Heart right ventricle (tissue), 16 donors: Measurements from ENCODE around the gene FRMD6. TPM values are rescaled to one million over a fixed set of nuclear protein-coding genes. Genes with fewer than 3 reads are reported as not detected.
"Not testable (repeated sequence)": the region's sequence is repeated elsewhere in the genome, so short reads cannot be mapped to it uniquely, and the experiment has no call there.

ENCODE experiments used
- ATAC-seq, 8 donors: fragments of 200-7000 bp; cut with Tn5 transposase; one replicate each; pipeline ENCODE4 v1.9.1; 2020; ENCODE audit warnings: mild to moderate bottlenecking in 8 of 8, moderate library complexity in 8 of 8, moderate number of reproducible peaks in 1 of 8
- DNase-seq, 2 donors: peaks; one replicate each; pipeline ENCODE4 v3.0.0-alpha.2; 2020
- H3K27ac ChIP-seq, 10 donors: fragments of 200-600 bp; sonication (generic) in 2 of 10; one replicate each; pipeline versions ENCODE4 v1.5.0 to v1.8.0; 2020 to 2022; ENCODE audit warnings: mild to moderate bottlenecking in 3 of 10
- H3K27me3 ChIP-seq, 7 donors: fragments of 200-600 bp; one replicate each; pipeline ENCODE4 v1.8.0; 2021 to 2022; ENCODE audit warnings: mild to moderate bottlenecking in 2 of 7
- H3K36me3 ChIP-seq, 9 donors: fragments of 200-600 bp; sonication (generic) in 1 of 9; one replicate each; pipeline versions ENCODE4 v1.5.0 to v1.8.0; 2020 to 2022; ENCODE audit warnings: mild to moderate bottlenecking in 2 of 9
- H3K4me1 ChIP-seq, 9 donors: fragments of 200-600 bp; sonication (generic) in 1 of 9; one replicate each; pipeline versions ENCODE4 v1.5.0 to v1.8.0; 2020 to 2022; ENCODE audit warnings: mild to moderate bottlenecking in 4 of 9
- H3K4me3 ChIP-seq, 10 donors: fragments of 200-600 bp; sonication (generic) in 2 of 10; one replicate each; pipeline versions ENCODE4 v1.5.0 to v1.8.0; 2020 to 2022; ENCODE audit warnings: mild to moderate bottlenecking in 7 of 10, moderate library complexity in 2 of 10
- H3K9me3 ChIP-seq, 11 donors: fragments of 200-600 bp in 10 of 11; sonication (generic) in 2 of 11; one replicate each; pipeline versions ENCODE4 v1.5.0 to v1.8.0; 2013 to 2022; ENCODE audit warnings: mild to moderate bottlenecking in 2 of 11, control low read depth in 1 of 11, moderate library complexity in 1 of 11
- CTCF ChIP-seq, 9 donors: fragments of 200-600 bp; sonication (generic) in 2 of 9; IDR thresholded peaks; one replicate each; pipeline versions ENCODE4 v1.5.0 to v1.8.0; 2021 to 2022; ENCODE audit warnings: antibody characterized with exemption in 9 of 9, mild to moderate bottlenecking in 5 of 9, moderate library complexity in 1 of 9
- WGBS, 2 donors: extraction: QIAGEN DNeasy Blood & Tissue Kit; methylation state at CpG; one replicate each; pipeline ENCODE4 v1.1.7; 2013; ENCODE audit warnings: inconsistent platforms in 1 of 2; 5-methylcytosine and 5-hydroxymethylcytosine counted together
- intact Hi-C, 10 donors: fragments of 100-400 bp; cut with DNase I; formaldehyde crosslinking; loops; one replicate each; pipeline versions ENCODE4 v1.11.1 to v1.14.2; 2022
- polyA plus RNA-seq, 2 donors: library from polyadenylated mRNA; stranded (reverse); fragments of 200-250 nt; gene quantifications; one replicate each; pipeline ENCODE4 v1.2.3, GENCODE V29; 2013
- total RNA-seq, 10 donors: library from RNA; stranded (reverse); fragmentation: NEBNext Ultra II Directional in 3 of 10; extraction: Animal tissue kit (Norgen Biotek cat#: 25700) in 3 of 10; gene quantifications; one replicate each; pipeline versions ENCODE4 v1.2.1 to v1.2.4, GENCODE V29; 2021 to 2023
- donor health status: Arrhythmogenic right ventricular cardiomyopathy.
- donor health status: ischemic (EF 13 %, LVEDD 7.1; RV severe dilation, severe dysfunction).
- donor health status: healthy with polysubstance abuse.
- donor health status: DM: no; HTN: yes; CAD: no.
- donor health status: DM: no; HTN: no; CAD: no.
- donor health status: ischemic (EF 25% LVEDD 6.9; RV normal size, moderate dysfunction).
- donor health status: ischemic (EF 25% LVEDD 5.7; RV mildly dilated, moderate dysfunction).
- donor health status: healthy.
- donor health status: DM: yes; HTN: yes; CAD: no.
- donor health status: Ischemic cardiomyopathy.
- donor health status: ischemic (EF 35%, LVEDD 5.7; RV mildly dilated, moderate dysfunction).
- donor health status: nonischemic (EF 11% LVEDD 7.7; RV severe dilation, severe dysfunction).
- donor health status: DM: yes; HTN: yes; CAD: no.
- donor health status: PGD.
- donor health status: ischemic (EF 29% LVEDD 5.4; RV normal size, mild dysfunction).
- donor health status: nonischemic (EF 23%, LVEDD 6.1; RV moderate dilation, normal function).

Gene FRMD6
- total and polyA plus RNA-seq, 12 donors = 2.2 to 14.2 (median 6.6) TPM

GRCh38 chr14:51744372-51745130 lies 92.8 kb downstream of the FRMD6 start:
- intact Hi-C loops = no loop called here
- H3K9me3 ChIP-seq = no peaks in the 10 kb centered on the region
- ATAC-seq (no peak), DNase-seq (no peak)
- no peaks in the 10 kb centered on the region for H3K4me1 ChIP-seq
- no peaks in the 10 kb centered on the region for H3K36me3 ChIP-seq
- H3K27me3 ChIP-seq = peaks cover 0 to 3% (median 0%) of the 10 kb centered on the region in 7 donors
- WGBS, 2 donors = 77 to 81% methylated on average over 31 of the region's 31 CpGs
- H3K4me3 ChIP-seq = no peak overlapping the region
- H3K27ac ChIP-seq = no peak overlapping the region
- TF ChIP-seq CTCF (IDR thresholded peaks at IDR 0.05) = no peak

GRCh38 chr14:51746823-51747222 lies 95.1 kb downstream of the FRMD6 start:
- intact Hi-C loops, ATAC-seq, DNase-seq, H3K36me3 ChIP-seq, H3K27ac ChIP-seq, H3K4me3 ChIP-seq, H3K9me3 ChIP-seq, H3K4me1 ChIP-seq, H3K27me3 ChIP-seq: not testable (repeated sequence)
- 83 to 87% methylated on average over 25 of the region's 25 CpGs for WGBS, 2 donors

DNA sequence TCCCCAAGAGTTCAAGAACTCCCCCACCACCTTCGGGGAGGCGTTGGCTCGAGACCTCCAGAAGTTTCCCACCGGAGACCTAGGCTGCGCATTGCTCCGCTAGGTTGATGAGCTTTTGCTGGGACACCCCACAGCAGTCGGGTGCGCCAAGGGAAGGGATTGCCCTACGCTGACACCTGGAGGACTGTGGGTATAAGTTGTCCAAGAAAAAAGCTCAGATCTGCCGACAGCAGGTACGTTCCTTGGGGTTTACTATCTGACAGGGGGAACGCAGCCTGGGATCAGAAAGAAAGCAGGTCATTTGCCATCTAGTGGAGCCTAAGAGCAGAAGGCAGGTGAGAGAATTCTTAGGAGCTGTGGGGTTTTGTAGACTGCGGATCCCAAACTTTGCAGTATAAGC lies 98.8 kb downstream of the FRMD6 start:
- Histone ChIP-seq H3K27ac (no peak overlapping the region), H3K36me3 (no peaks in the 10 kb centered on the region), H3K4me3 (no peak overlapping the region), H3K4me1 (no peaks in the 10 kb centered on the region), H3K9me3 (no peaks in the 10 kb centered on the region), H3K27me3 (no peaks in the 10 kb centered on the region)
- 82 to 83% methylated on average over 13 of the region's 13 CpGs for WGBS, 2 donors
- intact Hi-C loops = no loop called here
- DNase-seq (no peak), ATAC-seq (no peak)
- TF ChIP-seq CTCF (IDR thresholded peaks at IDR 0.05) = no peak

DNA sequence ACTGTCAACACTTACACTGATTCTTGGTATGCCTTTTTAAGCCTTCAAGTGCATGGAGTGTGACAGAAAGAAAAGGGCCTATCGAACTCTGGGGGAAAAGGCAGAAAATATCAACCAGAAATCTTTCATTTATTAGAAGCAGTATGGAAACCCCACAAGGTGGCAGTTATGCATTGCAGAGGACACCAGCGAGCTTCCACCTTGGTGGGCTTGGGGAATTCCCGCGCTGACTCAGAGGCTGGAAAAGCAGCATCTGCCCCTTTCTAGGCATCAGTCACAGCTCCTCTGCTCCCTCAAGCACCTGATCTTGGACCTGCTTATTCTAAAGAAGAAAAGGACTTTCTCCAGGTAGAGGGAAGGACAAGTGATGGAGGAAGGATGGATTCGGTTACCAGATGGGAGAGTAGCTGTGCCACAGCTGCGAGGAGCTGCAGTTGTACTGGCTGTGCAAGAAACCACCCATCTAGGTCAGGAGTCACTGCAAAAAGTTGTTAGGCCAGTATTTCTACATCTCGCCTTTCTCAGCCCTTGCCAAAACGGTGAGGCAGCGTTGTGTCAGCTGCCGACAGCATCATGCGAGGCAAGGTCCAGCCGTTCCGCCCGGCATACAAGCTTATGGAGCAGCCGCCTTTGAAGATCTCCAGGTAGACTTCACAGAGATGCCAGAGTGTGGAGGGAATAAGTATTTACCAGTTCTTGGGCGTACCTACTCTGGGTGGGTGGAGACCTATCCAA lies 100.1 kb downstream of the FRMD6 start:
- ATAC-seq, DNase-seq, intact Hi-C loops, H3K36me3 ChIP-seq, H3K4me3 ChIP-seq, H3K4me1 ChIP-seq, H3K27me3 ChIP-seq, H3K27ac ChIP-seq, H3K9me3 ChIP-seq: not testable (repeated sequence)
- 89 to 90% methylated on average over 16 of the region's 16 CpGs for WGBS, 2 donors

- H3K4me3 ChIP-seq, H3K4me1 ChIP-seq, H3K27ac ChIP-seq, H3K27me3 ChIP-seq, H3K36me3 ChIP-seq, intact Hi-C loops, DNase-seq, H3K9me3 ChIP-seq, ATAC-seq: not testable (repeated sequence)
- WGBS, 2 donors = 71 to 82% methylated on average over 7 of the region's 7 CpGs
These were observed 106.0 kb downstream of the FRMD6 start for GRCh38 chr14:51757756-51758155.

- intact Hi-C loops = no loop called here
- ATAC-seq (no peak), DNase-seq (no peak)
- H3K27me3 ChIP-seq = no peaks in the 10 kb centered on the region
- H3K36me3 ChIP-seq = no peaks in the 10 kb centered on the region
- WGBS, 2 donors = 94% methylated on average over 18 of the region's 18 CpGs
- no peaks in the 10 kb centered on the region for H3K4me1 ChIP-seq
- no peak overlapping the region for H3K27ac ChIP-seq
- no peak for TF ChIP-seq CTCF (IDR thresholded peaks at IDR 0.05)
- H3K9me3 ChIP-seq = no peaks in the 10 kb centered on the region
- H3K4me3 ChIP-seq = no peak overlapping the region
These were observed 108.2 kb downstream of the FRMD6 start for GRCh38 chr14:51759950-51760349.

DNA sequence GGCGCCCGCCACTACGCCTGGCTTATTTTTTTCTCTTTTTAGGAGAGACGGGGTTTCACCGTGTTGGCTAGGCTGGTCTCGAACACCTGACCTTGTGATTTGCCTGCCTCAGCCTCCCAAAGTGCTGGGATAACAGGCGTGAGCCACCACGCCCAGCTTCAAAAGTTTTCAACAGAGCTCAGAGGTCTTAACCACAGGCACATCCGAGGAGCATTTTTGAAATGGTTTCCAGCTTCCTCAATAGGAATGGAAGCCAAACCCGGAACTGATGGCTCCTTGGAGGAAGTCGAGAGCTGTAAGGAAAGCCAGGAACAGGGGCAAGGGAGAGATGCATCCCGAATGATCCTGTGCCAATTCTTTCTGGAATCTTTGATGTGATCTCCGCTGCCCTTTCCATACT lies 114.0 kb downstream of the FRMD6 start:
- H3K4me1 ChIP-seq, DNase-seq, H3K4me3 ChIP-seq, H3K36me3 ChIP-seq, ATAC-seq, H3K27ac ChIP-seq, H3K27me3 ChIP-seq, intact Hi-C loops, H3K9me3 ChIP-seq: not testable (repeated sequence)
- 86 to 87% methylated on average over 13 of the region's 13 CpGs for WGBS, 2 donors

DNA sequence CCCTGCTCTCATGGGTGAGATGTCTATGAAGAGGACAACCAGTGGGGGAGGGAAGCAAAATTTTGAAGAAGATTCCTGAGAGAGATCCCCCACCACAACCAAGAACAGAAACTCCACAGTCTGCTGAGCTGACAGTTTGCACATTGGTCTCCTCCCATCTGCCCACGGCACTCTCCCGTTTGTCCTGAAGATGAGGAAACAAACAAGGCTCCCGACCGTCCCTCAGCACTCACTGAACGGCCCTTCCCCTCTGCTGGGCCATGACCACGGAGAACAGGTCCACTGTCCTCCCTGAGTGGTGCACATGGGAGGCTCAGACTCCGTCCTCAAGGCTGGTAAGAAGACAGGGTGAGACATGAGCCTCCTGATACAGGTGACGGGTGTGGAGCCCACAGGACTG lies 114.9 kb downstream of the FRMD6 start:
- H3K9me3 ChIP-seq, H3K27me3 ChIP-seq, ATAC-seq, H3K4me1 ChIP-seq, H3K4me3 ChIP-seq, H3K27ac ChIP-seq, DNase-seq, intact Hi-C loops, H3K36me3 ChIP-seq: not testable (repeated sequence)
- 64 to 67% methylated on average over 8 of the region's 8 CpGs for WGBS, 2 donors
